ENCODE results near the gene OGFR. TPM values are rescaled to one million over a fixed set of nuclear protein-coding genes. Genes with fewer than 3 reads are reported as not detected.
A peak's percentile ranks its signal among the peaks of the same experiment; 100 is the strongest.

Gene OGFR
- total and polyA plus RNA-seq, 9 donors: 16.7 to 26.6 (median 21.9) TPM

- peaks cover 51% of the 10 kb centered on the region for H3K27me3 ChIP-seq (ENCODE audit: control insufficient read depth, insufficient read depth, low read length)
- no peak overlapping the region for H3K4me3 ChIP-seq (ENCODE audit: low read length)
- H3K9me3 ChIP-seq (replicated peaks; ENCODE audit: control insufficient read depth, low read depth, low read length): no peaks in the 10 kb centered on the region
- 20% methylated on average over 20 of the region's 24 CpGs for WGBS (ENCODE audit: insufficient coverage)
- peaks cover 30% of the 10 kb centered on the region for H3K36me3 ChIP-seq (ENCODE audit: control insufficient read depth, insufficient read depth, low read length)
- no peak overlapping the region for H3K27ac ChIP-seq (ENCODE audit: low read length)
- DNase-seq: peak; percentile 61
- peaks cover 50% of the 10 kb centered on the region for H3K4me1 ChIP-seq (ENCODE audit: control insufficient read depth, insufficient read depth, low read length)
These were observed 10.7 kb downstream of the OGFR start for GRCh38 chr20:62815066-62815991.

- no peaks in the 10 kb centered on the region for H3K9me3 ChIP-seq (replicated peaks; ENCODE audit: control insufficient read depth, low read depth, low read length)
- peaks cover 21% of the 10 kb centered on the region for H3K36me3 ChIP-seq (ENCODE audit: control insufficient read depth, insufficient read depth, low read length)
- peak overlapping the region; percentile 22 for H3K4me3 ChIP-seq (ENCODE audit: low read length)
- peaks cover 51% of the 10 kb centered on the region for H3K4me1 ChIP-seq (ENCODE audit: control insufficient read depth, insufficient read depth, low read length)
- peak; percentile 59 for DNase-seq
- 2% methylated on average over 54 of the region's 57 CpGs for WGBS (ENCODE audit: insufficient coverage)
- no peak overlapping the region for H3K27ac ChIP-seq (ENCODE audit: low read length)
- peaks cover 51% of the 10 kb centered on the region for H3K27me3 ChIP-seq (ENCODE audit: control insufficient read depth, insufficient read depth, low read length)
These were observed 11.6 kb downstream of the OGFR start for GRCh38 chr20:62816031-62816883.

GRCh38 chr20:62816884-62817873 is 12.5 kb downstream of the OGFR start, which contains the start of gene COL9A3:
COL9A3 (plus strand) TSS chr20:62817050; CDS start chr20:62817065, 15 bp downstream.
- Histone ChIP-seq H3K27me3 (ENCODE audit: control insufficient read depth, insufficient read depth, low read length) (peaks cover 51% of the 10 kb centered on the region), H3K4me1 (ENCODE audit: control insufficient read depth, insufficient read depth, low read length) (peaks cover 51% of the 10 kb centered on the region), H3K36me3 (ENCODE audit: control insufficient read depth, insufficient read depth, low read length) (peaks cover 12% of the 10 kb centered on the region), H3K27ac (ENCODE audit: low read length) (no peak within 1 kb of the TSS), H3K9me3 (replicated peaks; ENCODE audit: control insufficient read depth, low read depth, low read length) (no peaks in the 10 kb centered on the region), H3K4me3 (ENCODE audit: low read length) (peak within 1 kb of the TSS; percentile 22)
- 2% methylated on average over 93 of the region's 108 CpGs for WGBS (ENCODE audit: insufficient coverage)
- no peak for DNase-seq

- Histone ChIP-seq H3K27me3 (ENCODE audit: control insufficient read depth, insufficient read depth, low read length) (peaks cover 51% of the 10 kb centered on the region), H3K36me3 (ENCODE audit: control insufficient read depth, insufficient read depth, low read length) (peaks cover 4% of the 10 kb centered on the region)
These were observed 13.4 kb downstream of the OGFR start for GRCh38 chr20:62817975-62818591.

GRCh38 chr20:62818592-62819493 is 14.2 kb downstream of the OGFR start:
- Histone ChIP-seq H3K9me3 (replicated peaks; ENCODE audit: control insufficient read depth, low read depth, low read length) (no peaks in the 10 kb centered on the region), H3K36me3 (ENCODE audit: control insufficient read depth, insufficient read depth, low read length) (no peaks in the 10 kb centered on the region), H3K27ac (ENCODE audit: low read length) (peak overlapping the region; percentile 54), H3K27me3 (ENCODE audit: control insufficient read depth, insufficient read depth, low read length) (peaks cover 51% of the 10 kb centered on the region), H3K4me1 (ENCODE audit: control insufficient read depth, insufficient read depth, low read length) (peaks cover 51% of the 10 kb centered on the region), H3K4me3 (ENCODE audit: low read length) (no peak overlapping the region)
- 5% methylated on average over 23 of the region's 25 CpGs for WGBS (ENCODE audit: insufficient coverage)
- peak; percentile 84 for DNase-seq

More at GRCh38 chr20:62817975-62818591, 13.4 kb downstream of the OGFR start:
- H3K9me3 ChIP-seq (replicated peaks; ENCODE audit: control insufficient read depth, low read depth, low read length): no peaks in the 10 kb centered on the region
- WGBS (ENCODE audit: insufficient coverage): 52% methylated on average over 9 of the region's 12 CpGs
- H3K27ac ChIP-seq (ENCODE audit: low read length): peak overlapping the region; percentile 54
- peaks cover 51% of the 10 kb centered on the region for H3K4me1 ChIP-seq (ENCODE audit: control insufficient read depth, insufficient read depth, low read length)
- no peak overlapping the region for H3K4me3 ChIP-seq (ENCODE audit: low read length)
- DNase-seq: no peak

- H3K27ac ChIP-seq (ENCODE audit: low read length): peak overlapping the region; percentile 54
- H3K4me3 ChIP-seq (ENCODE audit: low read length): no peak overlapping the region
- H3K4me1 ChIP-seq (ENCODE audit: control insufficient read depth, insufficient read depth, low read length): peaks cover 57% of the 10 kb centered on the region
- no peaks in the 10 kb centered on the region for H3K36me3 ChIP-seq (ENCODE audit: control insufficient read depth, insufficient read depth, low read length)
- H3K9me3 ChIP-seq (replicated peaks; ENCODE audit: control insufficient read depth, low read depth, low read length): no peaks in the 10 kb centered on the region
- 48% methylated on average over 14 of the region's 16 CpGs for WGBS (ENCODE audit: insufficient coverage)
- peaks cover 45% of the 10 kb centered on the region for H3K27me3 ChIP-seq (ENCODE audit: control insufficient read depth, insufficient read depth, low read length)
- peak; percentile 65 for DNase-seq
These were observed 15.0 kb downstream of the OGFR start for GRCh38 chr20:62819494-62820174.

GRCh38 chr20:62820208-62820961 is 15.8 kb downstream of the OGFR start:
- peaks cover 37% of the 10 kb centered on the region for H3K27me3 ChIP-seq (ENCODE audit: control insufficient read depth, insufficient read depth, low read length)

More at GRCh38 chr20:62820208-62820961, 15.8 kb downstream of the OGFR start:
- DNase-seq: no peak
- 69% methylated on average over 22 of the region's 23 CpGs for WGBS (ENCODE audit: insufficient coverage)
- H3K36me3 ChIP-seq (ENCODE audit: control insufficient read depth, insufficient read depth, low read length): no peaks in the 10 kb centered on the region
- H3K4me3 ChIP-seq (ENCODE audit: low read length): no peak overlapping the region
- H3K4me1 ChIP-seq (ENCODE audit: control insufficient read depth, insufficient read depth, low read length): peaks cover 52% of the 10 kb centered on the region
- no peak overlapping the region for H3K27ac ChIP-seq (ENCODE audit: low read length)
- H3K9me3 ChIP-seq (replicated peaks; ENCODE audit: control insufficient read depth, low read depth, low read length): no peaks in the 10 kb centered on the region
